ENCODE results near the gene COL6A5. TPM values are rescaled to one million over a fixed set of nuclear protein-coding genes. Genes with fewer than 3 reads are reported as not detected.
A peak's percentile ranks its signal among the peaks of the same experiment; 100 is the strongest.

The COL6A5 gene
- total and polyA plus RNA-seq, 9 of the 15 experiments (the other 6 are each of a cell fraction or from before 2014, with no cell fraction given) = 1.5 to 9.7 (median 5.6) TPM

DNA sequence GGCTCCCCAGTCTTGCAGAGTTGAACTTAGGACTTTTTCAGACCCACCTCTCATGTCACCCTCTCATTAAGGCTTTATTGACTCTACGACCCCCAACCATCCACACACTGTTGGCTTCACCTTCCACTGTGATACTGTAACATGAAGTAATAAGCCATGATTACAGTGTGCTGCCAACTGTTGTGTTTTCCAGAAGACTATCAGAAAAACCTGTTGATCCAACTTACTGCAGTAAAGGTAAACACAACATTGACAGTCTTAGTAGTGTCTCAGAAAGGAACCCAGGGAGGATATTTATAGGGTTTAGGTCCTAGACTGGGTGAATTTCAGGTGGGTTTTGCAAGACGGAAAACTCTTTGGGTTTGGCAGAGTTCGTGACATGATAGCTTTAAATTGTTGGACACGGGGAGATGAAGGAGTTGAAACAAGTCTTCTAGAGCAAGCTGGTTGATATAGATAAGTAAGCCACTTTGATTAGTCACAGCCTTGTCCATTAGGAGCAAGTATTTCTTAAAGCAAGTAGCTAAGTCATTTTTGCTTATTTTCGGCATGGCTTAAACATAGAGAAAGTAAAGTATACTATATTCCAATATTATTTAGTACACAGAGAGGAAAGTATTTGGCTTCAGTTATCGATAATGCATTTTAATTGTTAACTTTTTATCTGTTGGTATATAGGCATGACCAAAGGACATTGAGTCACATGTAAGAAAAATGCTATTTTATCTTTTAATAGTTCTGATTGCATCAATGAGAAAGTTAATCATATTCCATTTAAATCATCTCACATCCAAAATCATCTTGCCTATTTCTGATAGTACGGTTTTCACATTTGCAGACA lies 2.4 kb upstream of the COL6A5 start (continued):
- TF ChIP-seq NKRF (IDR thresholded peaks at IDR 0.05; ENCODE audit: borderline replicate concordance) (no peak), SIN3A (IDR thresholded peaks at IDR 0.05; ENCODE audit: borderline replicate concordance in 2 of 2, control insufficient read depth in 1 of 2, low read depth in 2 of 2, low read length in 2 of 2) (no peak), ATF3 (IDR thresholded peaks at IDR 0.05) (peak; percentile 59; the same call in 1 of the 2 replicates), ATF3 (CRISPR knock-in tag; conservative IDR thresholded peaks at IDR 0.05) (no peak), CREM (IDR thresholded peaks at IDR 0.05; ENCODE audit: low read depth) (no peak; the same call in 1 of the 2 replicates), RBM25 (IDR thresholded peaks at IDR 0.05; ENCODE audit: low read depth, low read length, severe bottlenecking) (no peak), MTA2 (IDR thresholded peaks at IDR 0.05; ENCODE audit: low read depth) (peak; percentile 86), ZNF12 (CRISPR knock-in tag; IDR thresholded peaks at IDR 0.05) (no peak), ILF3 (IDR thresholded peaks at IDR 0.05; ENCODE audit: borderline replicate concordance) (no peak), EWSR1 (IDR thresholded peaks at IDR 0.05; ENCODE audit: borderline replicate concordance, low read depth, partially characterized antibody) (no peak), BCOR (IDR thresholded peaks at IDR 0.05) (no peak), UBTF (IDR thresholded peaks at IDR 0.05; ENCODE audit: borderline replicate concordance in 1 of 2, low read depth in 2 of 2, low read length in 2 of 2) (no peak)
- TF ChIP-seq, protein P1, sequence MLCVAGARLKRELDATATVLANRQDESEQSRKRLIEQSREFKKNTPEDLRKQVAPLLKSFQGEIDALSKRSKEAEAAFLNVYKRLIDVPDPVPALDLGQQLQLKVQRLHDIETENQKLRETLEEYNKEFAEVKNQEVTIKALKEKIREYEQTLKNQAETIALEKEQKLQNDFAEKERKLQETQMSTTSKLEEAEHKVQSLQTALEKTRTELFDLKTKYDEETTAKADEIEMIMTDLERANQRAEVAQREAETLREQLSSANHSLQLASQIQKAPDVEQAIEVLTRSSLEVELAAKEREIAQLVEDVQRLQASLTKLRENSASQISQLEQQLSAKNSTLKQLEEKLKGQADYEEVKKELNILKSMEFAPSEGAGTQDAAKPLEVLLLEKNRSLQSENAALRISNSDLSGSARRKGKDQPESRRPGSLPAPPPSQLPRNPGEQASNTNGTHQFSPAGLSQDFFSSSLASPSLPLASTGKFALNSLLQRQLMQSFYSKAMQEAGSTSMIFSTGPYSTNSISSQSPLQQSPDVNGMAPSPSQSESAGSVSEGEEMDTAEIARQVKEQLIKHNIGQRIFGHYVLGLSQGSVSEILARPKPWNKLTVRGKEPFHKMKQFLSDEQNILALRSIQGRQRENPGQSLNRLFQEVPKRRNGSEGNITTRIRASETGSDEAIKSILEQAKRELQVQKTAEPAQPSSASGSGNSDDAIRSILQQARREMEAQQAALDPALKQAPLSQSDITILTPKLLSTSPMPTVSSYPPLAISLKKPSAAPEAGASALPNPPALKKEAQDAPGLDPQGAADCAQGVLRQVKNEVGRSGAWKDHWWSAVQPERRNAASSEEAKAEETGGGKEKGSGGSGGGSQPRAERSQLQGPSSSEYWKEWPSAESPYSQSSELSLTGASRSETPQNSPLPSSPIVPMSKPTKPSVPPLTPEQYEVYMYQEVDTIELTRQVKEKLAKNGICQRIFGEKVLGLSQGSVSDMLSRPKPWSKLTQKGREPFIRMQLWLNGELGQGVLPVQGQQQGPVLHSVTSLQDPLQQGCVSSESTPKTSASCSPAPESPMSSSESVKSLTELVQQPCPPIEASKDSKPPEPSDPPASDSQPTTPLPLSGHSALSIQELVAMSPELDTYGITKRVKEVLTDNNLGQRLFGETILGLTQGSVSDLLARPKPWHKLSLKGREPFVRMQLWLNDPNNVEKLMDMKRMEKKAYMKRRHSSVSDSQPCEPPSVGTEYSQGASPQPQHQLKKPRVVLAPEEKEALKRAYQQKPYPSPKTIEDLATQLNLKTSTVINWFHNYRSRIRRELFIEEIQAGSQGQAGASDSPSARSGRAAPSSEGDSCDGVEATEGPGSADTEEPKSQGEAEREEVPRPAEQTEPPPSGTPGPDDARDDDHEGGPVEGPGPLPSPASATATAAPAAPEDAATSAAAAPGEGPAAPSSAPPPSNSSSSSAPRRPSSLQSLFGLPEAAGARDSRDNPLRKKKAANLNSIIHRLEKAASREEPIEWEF (CRISPR knock-in tag; IDR thresholded peaks at IDR 0.05) = peak; percentile 45; the same call in 1 of the 2 replicates
- TF ChIP-seq, protein P2, sequence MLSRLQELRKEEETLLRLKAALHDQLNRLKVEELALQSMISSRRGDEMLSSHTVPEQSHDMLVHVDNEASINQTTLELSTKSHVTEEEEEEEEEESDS (CRISPR knock-in tag; IDR thresholded peaks at IDR 0.05) = no peak

Data from K562 (cell line).